Measurements from ENCODE around the gene LGALS3BP. TPM values are rescaled to one million over a fixed set of nuclear protein-coding genes. Genes with fewer than 3 reads are reported as not detected.
A peak's percentile ranks its signal among the peaks of the same experiment; 100 is the strongest.

Gene LGALS3BP
- total and polyA plus RNA-seq, 2 donors (not counting 1 experiment from before 2014, with no cell fraction given): 1.8 to 7.5 TPM

DNA sequence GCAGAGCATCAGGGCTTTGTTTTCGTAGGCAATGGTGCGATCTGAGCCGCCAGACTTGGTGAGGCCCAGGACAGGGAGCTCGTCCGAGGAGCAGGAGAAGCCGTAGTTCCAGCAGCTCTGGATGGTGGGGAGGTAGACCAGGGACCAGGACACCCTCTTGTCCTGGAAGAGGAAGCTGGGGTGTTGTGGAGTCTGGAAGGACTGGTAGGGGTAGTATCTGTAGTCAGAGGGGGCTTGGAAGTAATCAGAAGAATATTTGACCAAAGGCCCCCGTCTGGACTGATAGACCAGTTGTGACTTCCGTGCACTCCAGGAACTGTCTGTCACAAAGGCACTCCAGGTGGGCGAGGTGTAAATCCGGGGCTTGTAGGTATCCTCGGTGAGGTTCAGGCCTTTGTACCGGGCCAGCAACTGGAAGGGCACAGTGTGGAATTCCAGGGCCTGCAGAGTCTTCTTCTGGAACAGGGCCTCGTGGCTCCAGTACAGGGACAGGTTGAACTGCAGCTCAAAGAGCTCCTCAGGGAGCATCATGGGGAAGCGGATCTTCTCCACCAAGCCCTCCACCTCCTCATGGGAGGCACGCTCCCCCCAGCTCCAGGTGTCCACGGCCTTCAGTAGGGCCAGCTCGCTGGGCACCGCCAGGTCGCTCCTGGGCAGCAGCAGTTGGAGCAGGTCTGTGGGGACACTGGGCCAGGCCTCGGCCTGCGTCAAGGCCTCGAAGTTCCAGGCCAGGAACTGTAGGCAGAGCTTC lies 7.8 kb downstream of the LGALS3BP start:
- Mint-ChIP-seq H3K4me1 (peaks cover 9% of the 10 kb centered on the region), H3K9me3 (ENCODE audit: insufficient read depth) (no peaks in the 10 kb centered on the region), H3K4me3 (no peak overlapping the region), H3K27me3 (peaks cover 3% of the 10 kb centered on the region), H3K27ac (no peak overlapping the region)
- no peak for DNase-seq
- POLR2A ChIA-PET: interaction anchor here (0.5 to 0.8 kb wide), 3 partner anchors 46 to 153 kb away, joined by 3 to 21 read pairs (median 4); partner anchors contain the start of gene TIMP2
- WGBS (ENCODE audit: insufficient coverage): 89% methylated on average over 22 of the region's 22 CpGs
- H3K4me1 ChIP-seq (ENCODE audit: control insufficient read depth in 2 of 2, insufficient read depth in 2 of 2, low read length in 2 of 2): peaks cover 7 to 21% of the 10 kb centered on the region in 2 donors
- no peaks in the 10 kb centered on the region for H4K20me1 ChIP-seq (ENCODE audit: control insufficient read depth, insufficient read depth, low read length, poor library complexity, severe bottlenecking)
- H3K27ac ChIP-seq (ENCODE audit: low read length in 2 of 2): no peak overlapping the region
- H3K27me3 ChIP-seq (replicated peaks in 1 of 4; ENCODE audit: control extremely low read depth in 1 of 4, control insufficient read depth in 3 of 4, insufficient read depth in 4 of 4, low read length in 3 of 4): no peaks in the 10 kb centered on the region
- intact Hi-C loops (cut with micrococcal nuclease): loop anchor here (1.0 kb wide), 1 partner anchor 131 kb away; no protein-coding TSS in a partner anchor
- no peak for TF ChIP-seq EZH2 (IDR thresholded peaks at IDR 0.05; ENCODE audit: borderline replicate concordance, insufficient read depth, low read depth, low read length, poor library complexity, severe bottlenecking)
- TF ChIP-seq, protein P1, sequence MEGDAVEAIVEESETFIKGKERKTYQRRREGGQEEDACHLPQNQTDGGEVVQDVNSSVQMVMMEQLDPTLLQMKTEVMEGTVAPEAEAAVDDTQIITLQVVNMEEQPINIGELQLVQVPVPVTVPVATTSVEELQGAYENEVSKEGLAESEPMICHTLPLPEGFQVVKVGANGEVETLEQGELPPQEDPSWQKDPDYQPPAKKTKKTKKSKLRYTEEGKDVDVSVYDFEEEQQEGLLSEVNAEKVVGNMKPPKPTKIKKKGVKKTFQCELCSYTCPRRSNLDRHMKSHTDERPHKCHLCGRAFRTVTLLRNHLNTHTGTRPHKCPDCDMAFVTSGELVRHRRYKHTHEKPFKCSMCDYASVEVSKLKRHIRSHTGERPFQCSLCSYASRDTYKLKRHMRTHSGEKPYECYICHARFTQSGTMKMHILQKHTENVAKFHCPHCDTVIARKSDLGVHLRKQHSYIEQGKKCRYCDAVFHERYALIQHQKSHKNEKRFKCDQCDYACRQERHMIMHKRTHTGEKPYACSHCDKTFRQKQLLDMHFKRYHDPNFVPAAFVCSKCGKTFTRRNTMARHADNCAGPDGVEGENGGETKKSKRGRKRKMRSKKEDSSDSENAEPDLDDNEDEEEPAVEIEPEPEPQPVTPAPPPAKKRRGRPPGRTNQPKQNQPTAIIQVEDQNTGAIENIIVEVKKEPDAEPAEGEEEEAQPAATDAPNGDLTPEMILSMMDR (IDR thresholded peaks at IDR 0.05): no peak
- no peak overlapping the region for H3K9ac ChIP-seq (ENCODE audit: low read length)
- no peaks in the 10 kb centered on the region for H3K36me3 ChIP-seq (replicated peaks in 1 of 2; ENCODE audit: control extremely low read depth in 1 of 2, control insufficient read depth in 1 of 2, extremely low read depth in 1 of 2, insufficient read depth in 2 of 2, low read length in 1 of 2)
- no peaks in the 10 kb centered on the region for H3K79me2 ChIP-seq (ENCODE audit: control insufficient read depth, insufficient read depth, low read length)
- CTCF ChIA-PET: interaction anchor here (0.6 to 7.1 kb wide), 17 partner anchors 10 to 526 kb away, joined by 3 to 119 read pairs (median 4); no protein-coding TSS in a partner anchor
- H3K4me2 ChIP-seq (replicated peaks; ENCODE audit: low read depth, low read length, poor library complexity, severe bottlenecking): peak overlapping the region; percentile 37
- no peak for ATAC-seq (ENCODE audit: low read depth)
- no peak overlapping the region for H2AFZ ChIP-seq (ENCODE audit: insufficient read depth, low read depth, low read length, poor library complexity, severe bottlenecking)
- H3K9me3 ChIP-seq (ENCODE audit: control extremely low read depth in 1 of 3, control insufficient read depth in 2 of 3, insufficient read depth in 1 of 3, low read length in 2 of 3): peaks cover 0 to 3% (median 0%) of the 10 kb centered on the region in 3 donors
- H3K4me3 ChIP-seq (ENCODE audit: control extremely low read depth in 1 of 5, extremely low read depth in 1 of 5, insufficient read depth in 1 of 5, low read depth in 2 of 5, low read length in 4 of 5): no peak overlapping the region
